GM21447 (cell line): ENCODE data around the gene CLDN3.
"Not testable (repeated sequence)": the region's sequence is repeated elsewhere in the genome, so short reads cannot be mapped to it uniquely, and the experiment has no call there.

Source experiments
- ATAC-seq: cut with Tn5 transposase; IDR thresholded peaks from one replicate; pipeline ENCODE4 v1.9.1; 2021; ENCODE audit not compliant: unreplicated experiment

CLDN3 gene

GRCh38 chr7:73770002-73770859 lies at the start of gene CLDN3:
TSS of gene CLDN3 (minus strand) at chr7:73770270. CDS start at chr7:73770049, 221 bp downstream.
- no peak for ATAC-seq

DNA sequence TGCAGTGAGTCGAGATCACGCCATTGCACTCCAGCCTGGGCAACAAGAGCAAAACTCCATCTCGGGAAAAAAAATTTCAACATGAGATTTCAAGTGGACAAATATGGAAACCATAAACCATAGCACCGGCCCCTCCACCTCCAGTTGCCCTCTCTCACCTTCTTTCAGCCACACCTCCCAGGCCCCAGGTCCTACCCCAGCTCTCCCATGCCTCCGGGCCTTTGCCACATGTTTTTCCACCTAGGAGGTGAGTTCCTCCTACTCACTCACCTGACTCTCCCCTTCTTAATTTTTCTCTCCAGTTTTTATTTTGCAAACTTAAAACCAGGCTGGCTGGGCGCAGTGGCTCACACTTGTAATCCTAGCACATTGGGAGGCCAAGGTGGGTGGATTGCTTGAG lies 47.1 kb upstream of the CLDN3 start:
- no peak for ATAC-seq

DNA sequence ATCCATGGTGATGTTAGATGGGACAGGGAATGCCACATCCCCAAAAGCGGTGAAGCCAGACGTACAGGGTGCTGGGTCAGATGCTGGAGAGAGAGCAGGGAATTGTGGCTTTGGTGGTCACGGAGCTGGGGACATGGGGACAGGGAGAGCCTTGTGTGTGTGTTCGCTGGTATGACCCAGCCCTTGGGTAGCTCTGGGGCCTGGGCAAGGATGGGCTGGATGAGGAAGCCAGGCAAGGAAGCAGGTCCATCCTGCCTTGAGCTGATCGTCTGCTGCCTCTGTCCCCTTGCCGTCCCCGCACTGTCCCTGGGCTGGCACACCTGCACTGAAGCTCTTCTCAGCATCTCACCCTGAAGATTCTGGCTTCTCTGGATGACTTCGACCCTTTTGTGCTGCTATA lies 45.4 kb upstream of the CLDN3 start:
- ATAC-seq, result no peak

- no peak for ATAC-seq
These were observed 42.9 kb upstream of the CLDN3 start for GRCh38 chr7:73812996-73813395.

DNA sequence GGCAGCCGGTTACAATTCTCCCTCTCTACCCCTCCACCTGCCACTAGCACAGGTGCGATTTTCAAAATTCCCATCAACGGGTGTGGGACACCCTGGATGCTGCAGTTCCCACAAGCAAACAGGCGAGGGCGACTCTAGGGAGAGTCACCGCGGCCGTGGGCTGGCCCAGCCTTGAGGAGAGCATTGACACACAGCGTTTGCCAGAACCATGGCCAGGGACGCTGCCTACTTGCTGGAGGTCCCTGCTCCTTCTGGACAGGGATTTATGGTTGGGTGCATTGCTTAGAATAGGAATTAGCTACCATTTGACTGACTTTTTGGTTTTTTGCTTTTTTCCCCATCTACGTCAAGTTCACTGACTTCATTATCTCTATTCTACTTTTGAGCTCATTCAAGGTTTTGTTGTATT lies 41.7 kb upstream of the CLDN3 start:
- ATAC-seq, result no peak

GRCh38 chr7:73810998-73811360 lies 40.9 kb upstream of the CLDN3 start:
- ATAC-seq, result no peak

DNA sequence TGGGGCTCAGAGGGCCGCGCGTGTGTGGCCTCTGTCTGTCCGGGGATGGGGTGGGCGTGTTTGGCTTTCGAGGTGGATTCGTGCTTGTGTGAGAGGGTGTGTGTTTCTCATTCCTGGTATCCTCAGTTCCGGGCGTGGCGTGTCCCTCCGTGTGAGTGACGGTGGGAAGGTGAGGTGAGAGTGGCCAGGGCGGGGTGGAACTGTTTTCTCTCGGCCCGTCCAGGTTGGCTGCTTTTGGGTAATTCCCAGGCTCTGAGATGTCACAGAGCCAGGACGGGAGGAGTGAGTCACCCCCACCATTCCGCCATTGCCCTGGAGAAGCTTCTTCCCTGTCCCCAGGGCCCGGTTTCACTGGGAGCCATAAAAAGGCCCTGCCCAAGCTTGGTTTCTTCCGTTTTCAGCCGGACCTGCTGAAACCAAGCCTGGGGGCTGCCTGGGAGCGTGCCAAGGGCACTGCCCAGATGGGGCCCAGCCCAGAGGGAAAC lies 39.4 kb upstream of the CLDN3 start:
- no peak for ATAC-seq

DNA sequence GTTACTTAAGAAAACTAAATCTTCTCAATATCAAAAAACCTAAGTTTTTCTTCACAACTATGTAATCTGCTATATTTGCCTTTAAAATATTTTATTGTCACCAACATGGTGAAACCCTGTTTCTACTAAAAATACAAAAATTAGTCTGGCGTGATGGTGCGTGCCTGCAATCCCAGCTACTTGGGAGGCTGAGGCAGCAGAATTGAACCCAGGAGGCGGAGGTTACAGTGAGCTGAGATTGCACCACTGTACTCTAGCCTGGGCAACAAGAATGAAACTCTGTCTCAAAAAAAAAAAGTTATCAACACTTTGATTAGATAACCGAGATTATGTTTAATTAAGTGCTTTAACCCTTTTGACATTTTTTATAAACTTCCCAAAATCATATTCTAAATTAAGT lies 32.4 kb upstream of the CLDN3 start:
- ATAC-seq, result no peak

- ATAC-seq, result no peak
These were observed 31.5 kb upstream of the CLDN3 start for GRCh38 chr7:73801577-73801976.

- no peak for ATAC-seq
These were observed 29.4 kb upstream of the CLDN3 start for GRCh38 chr7:73799282-73800141.

DNA sequence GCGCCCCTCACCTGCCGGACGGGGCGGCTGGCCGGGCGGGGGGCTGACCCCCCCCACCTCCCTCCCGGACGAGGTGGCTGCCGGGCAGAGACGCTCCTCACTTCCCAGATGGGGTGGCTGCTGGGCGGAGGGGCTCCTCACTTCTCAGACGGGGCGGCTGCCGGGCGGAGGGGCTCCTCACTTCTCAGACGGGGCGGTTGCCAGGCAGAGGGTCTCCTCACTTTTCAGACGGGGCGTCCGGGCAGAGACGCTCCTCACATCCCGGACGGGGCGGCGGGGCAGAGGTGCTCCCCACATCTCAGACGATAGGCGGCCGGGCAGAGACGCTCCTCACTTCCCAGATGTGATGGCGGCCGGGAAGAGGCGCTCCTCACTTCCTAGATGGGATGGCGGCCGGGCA lies 27.1 kb upstream of the CLDN3 start:
- not testable (repeated sequence) for ATAC-seq

DNA sequence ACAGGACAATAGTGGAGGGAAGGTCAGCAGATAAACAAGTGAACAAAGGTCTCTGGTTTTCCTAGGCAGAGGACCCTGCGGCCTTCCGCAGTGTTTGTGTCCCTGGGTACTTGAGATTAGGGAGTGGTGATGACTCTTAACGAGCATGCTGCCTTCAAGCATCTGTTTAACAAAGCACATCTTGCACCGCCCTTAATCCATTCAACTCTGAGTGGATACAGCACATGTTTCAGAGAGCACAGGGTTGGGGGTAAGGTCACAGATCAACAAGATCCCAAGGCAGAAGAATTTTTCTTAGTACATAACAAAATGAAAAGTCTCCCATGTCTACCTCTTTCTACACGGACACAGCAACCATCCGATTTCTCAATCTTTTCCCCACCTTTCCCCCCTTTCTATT lies 26.6 kb upstream of the CLDN3 start:
- not testable (repeated sequence) for ATAC-seq

DNA sequence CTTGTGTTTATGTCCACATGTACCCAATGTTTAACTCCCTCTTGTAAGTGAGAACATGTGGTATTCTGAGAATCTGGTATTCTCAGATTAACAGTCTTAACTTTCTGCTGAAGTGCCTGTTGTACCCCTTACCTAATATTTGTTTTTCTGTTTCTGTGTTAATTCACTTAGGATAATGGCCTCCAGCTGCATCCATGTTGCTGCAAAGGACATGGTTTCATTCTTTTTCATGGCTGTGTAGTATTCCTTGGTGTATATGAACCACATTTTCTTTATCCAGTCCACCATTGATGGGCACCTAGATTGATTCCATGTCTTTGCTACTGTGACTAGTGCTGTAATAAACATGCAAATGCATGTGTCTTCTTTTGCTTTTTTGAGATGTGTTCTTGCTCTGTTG lies 25.1 kb upstream of the CLDN3 start:
- not testable (repeated sequence) for ATAC-seq

- ATAC-seq, result not testable (repeated sequence)
These were observed 21.2 kb upstream of the CLDN3 start for GRCh38 chr7:73791170-73791690.

DNA sequence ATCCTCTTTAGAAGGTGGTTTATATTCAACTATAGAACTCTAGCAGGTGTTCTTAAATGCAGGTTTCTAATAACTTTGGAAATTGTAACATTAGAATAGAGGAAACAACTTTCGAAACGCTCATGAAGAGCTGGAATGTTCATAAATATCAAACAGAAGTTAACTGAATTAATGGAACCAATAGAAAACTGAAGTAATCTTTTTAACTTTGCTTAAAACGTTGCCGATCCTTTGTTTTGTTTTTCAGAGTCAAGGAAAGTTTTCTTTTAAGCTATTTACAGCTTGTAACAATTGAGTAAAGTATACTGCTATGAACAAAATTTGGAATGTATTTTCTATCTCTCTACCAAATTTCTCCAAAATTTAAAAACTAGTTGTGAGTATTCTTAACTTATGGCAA lies 19.0 kb upstream of the CLDN3 start:
- ATAC-seq, result no peak

DNA sequence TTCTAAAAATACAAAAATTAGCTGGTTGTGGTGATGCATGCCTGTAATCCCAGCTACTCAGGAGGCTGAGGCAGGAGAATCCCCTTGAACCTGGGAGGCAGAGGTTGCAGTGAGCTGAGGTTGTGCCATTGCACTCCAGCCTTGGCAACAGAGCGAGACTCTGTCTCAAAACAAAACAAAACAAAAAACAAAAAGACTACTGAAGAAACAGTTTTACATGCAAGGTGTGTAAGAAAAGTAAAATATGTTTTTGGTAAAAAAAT lies 17.6 kb upstream of the CLDN3 start:
- ATAC-seq, result not testable (repeated sequence)

DNA sequence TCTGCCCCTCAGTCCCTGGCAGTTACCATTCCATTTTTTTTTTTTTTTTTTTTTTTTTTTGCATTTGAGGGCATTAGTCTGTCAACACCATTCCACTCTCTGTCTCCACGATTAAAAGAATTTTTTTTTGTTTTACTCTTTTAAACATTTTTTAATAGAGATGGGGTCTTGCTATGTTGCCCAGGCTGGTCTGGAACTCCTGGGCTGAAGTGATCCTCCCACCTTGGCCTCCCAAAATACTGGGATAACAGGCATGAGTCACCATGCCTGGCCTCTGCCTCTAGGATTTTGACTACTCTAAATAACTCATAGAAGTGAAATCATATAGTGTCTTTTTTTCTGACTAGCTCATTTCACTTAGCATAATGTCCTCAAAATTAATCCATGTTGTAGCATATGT lies 16.5 kb upstream of the CLDN3 start:
- no peak for ATAC-seq

DNA sequence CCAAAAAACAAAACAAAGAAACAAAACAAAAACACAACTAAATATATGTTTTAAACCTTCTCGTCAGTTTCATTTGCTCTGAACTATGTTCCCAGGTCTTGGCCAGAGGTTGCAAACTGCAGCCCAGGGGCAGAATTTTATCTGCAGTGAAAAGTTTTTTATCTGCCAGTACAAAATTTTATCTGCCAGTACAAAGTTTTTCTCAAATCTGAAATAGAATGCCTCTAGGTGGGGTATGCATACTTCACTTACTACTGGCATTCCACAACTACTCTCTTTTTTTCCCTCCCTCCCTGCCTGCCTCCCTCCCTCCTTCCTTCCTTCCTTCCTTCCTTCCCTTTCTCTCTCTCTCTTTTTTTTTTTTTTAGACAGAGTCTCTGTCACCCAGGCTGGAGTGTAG lies 9.4 kb upstream of the CLDN3 start:
- no peak for ATAC-seq

GRCh38 chr7:73778801-73779389 lies 8.8 kb upstream of the CLDN3 start:
- ATAC-seq, result no peak

DNA sequence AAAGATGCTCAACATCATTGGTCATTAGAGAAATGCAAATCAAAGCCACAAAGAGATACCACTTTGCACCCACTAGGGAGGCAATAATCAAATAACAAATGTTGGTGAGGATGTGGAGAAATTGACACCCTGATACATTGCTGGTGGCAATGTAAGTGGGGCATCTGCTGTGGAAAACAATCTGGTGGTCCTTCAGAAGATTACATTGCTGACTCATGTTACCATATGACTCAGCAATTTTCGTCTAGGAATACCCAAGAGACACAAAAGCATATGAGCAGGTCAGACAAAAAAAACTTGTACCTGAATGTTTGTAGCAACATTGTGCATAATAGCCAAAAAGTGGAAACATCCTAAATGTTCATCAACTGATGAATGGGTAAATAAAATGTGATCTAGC lies 4.9 kb upstream of the CLDN3 start:
- ATAC-seq, result no peak

DNA sequence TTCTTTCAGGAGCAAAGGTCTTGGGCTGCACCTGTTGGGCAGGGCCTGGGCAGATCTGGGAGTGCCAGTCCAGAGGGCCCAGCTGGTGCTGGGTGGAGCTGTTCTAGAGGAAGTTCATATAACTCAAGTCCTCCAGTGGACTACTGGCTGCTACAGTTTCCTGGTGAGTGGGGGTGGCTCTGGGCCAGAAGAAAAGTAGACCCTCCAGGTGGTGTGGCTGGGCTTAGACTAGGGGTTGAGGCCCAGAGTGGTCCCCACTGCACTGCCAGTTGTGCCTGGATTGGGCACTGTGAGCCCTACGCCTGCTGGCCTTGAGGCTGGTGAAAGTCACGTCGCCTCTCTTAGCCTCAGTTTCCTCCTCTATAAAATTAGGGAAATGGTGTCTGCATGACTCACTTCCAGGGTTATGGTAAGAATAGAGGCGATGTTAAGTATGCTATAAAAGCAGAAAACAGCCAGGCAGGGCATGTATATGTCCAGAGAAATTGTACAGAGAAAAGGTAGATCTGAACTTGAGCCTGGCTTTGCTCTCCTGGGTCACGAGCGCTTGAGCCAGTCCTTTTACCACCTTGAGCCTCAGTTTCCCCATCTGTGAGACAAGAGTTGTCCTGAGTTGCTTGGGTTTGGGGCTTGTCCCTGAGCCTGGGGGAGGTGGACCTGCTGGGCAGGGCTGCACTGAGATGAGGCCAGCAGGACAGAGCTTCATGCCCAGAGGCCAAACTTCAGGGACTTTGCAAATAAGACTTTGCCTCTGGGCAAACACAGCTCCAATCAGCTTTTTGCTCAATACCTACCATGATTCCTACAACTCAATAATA lies 3.8 kb upstream of the CLDN3 start:
- ATAC-seq, result no peak
